Neural cell (in vitro differentiated cells): ENCODE results near the gene AURKA. TPM values are rescaled to one million over a fixed set of nuclear protein-coding genes. Genes with fewer than 3 reads are reported as not detected.

Experiments used
- H2AFZ ChIP-seq: fragments of 200-600, 300-800 bp; sonication (generic), shearing (Covaris generic); 2 replicates; pipeline ENCODE4 v1.6.0; 2014; ENCODE audit warnings: low read depth, mild to moderate bottlenecking, antibody characterized with exemption, low read length, moderate library complexity
- H3F3A ChIP-seq: fragments of 200-600 bp; shearing (Covaris generic); 2 replicates; pipeline ENCODE4 v1.6.1; 2016; ENCODE audit warnings: mild to moderate bottlenecking, moderate library complexity, mixed read lengths, antibody characterized with exemption, low read length; ENCODE audit not compliant: insufficient read depth, poor library complexity, severe bottlenecking
- H3K27ac ChIP-seq: fragments of 200-600, 300-800 bp; sonication (generic), shearing (Covaris generic); 2 replicates; pipeline ENCODE4 v1.5.1; 2014; ENCODE audit warnings: mild to moderate bottlenecking, low read length, moderate library complexity
- H3K27me3 ChIP-seq: fragments of 300-800, 200-600 bp; sonication (generic), shearing (Covaris generic); 2 replicates; pipeline ENCODE4 v1.6.0; 2014; ENCODE audit warnings: mild to moderate bottlenecking, low read depth, low read length, moderate library complexity; ENCODE audit not compliant: insufficient read depth
- H3K36me3 ChIP-seq: fragments of 300-800, 200-600 bp; sonication (generic), shearing (Covaris generic); 2 replicates; pipeline ENCODE4 v1.5.1; 2014; ENCODE audit warnings: mild to moderate bottlenecking, antibody characterized with exemption, low read length, moderate library complexity; ENCODE audit not compliant: insufficient read depth
- H3K4me2 ChIP-seq: fragments of 300-800, 200-600 bp; sonication (generic), shearing (Covaris generic); 2 replicates; pipeline ENCODE4 v1.6.0; 2014; ENCODE audit warnings: mild to moderate bottlenecking, low read length
- H3K4me3 ChIP-seq: fragments of 300-800, 200-600 bp; sonication (generic), shearing (Covaris generic); 2 replicates; pipeline ENCODE4 v1.5.1; 2014; ENCODE audit warnings: mild to moderate bottlenecking, low read length, moderate library complexity
- H3K79me2 ChIP-seq: fragments of 200-600 bp; shearing (Covaris generic); replicated peaks from 2 replicates; pipeline ENCODE4 v1.6.0; 2014; ENCODE audit warnings: mild to moderate bottlenecking, low read length, moderate library complexity; ENCODE audit not compliant: insufficient read depth
- H3K9ac ChIP-seq: fragments of 300-800, 200-600 bp; sonication (generic), shearing (Covaris generic); 2 replicates; pipeline ENCODE4 v1.6.1; 2016; ENCODE audit warnings: mild to moderate bottlenecking, low read length, mixed read lengths
- H3K9me2 ChIP-seq: fragments of 200-600 bp; shearing (Covaris generic); 2 replicates; pipeline ENCODE4 v1.6.1; 2016; ENCODE audit warnings: mild to moderate bottlenecking, low read length, mixed read lengths; ENCODE audit not compliant: insufficient read depth
- H3K9me3 ChIP-seq: fragments of 200-600, 300-800 bp; sonication (generic), shearing (Covaris generic); 2 replicates; pipeline ENCODE4 v1.6.1; 2016; ENCODE audit warnings: mild to moderate bottlenecking, mixed run types, low read length, moderate library complexity, mixed read lengths
- H4K20me1 ChIP-seq: fragments of 200-600 bp; shearing (Covaris generic); 2 replicates; pipeline ENCODE4 v1.6.1; 2016; ENCODE audit warnings: mild to moderate bottlenecking, mixed run types; ENCODE audit not compliant: insufficient read depth
- CTCF ChIP-seq: fragments of 450-650 bp; IDR thresholded peaks from 2 replicates; pipeline ENCODE4 v1.5.1; 2014; ENCODE audit warnings: antibody characterized with exemption, mild to moderate bottlenecking, moderate library complexity; ENCODE audit not compliant: poor library complexity, severe bottlenecking
- EP300 ChIP-seq: fragments of 450-650 bp; conservative IDR thresholded peaks from 2 replicates; pipeline ENCODE4 v1.6.1; 2014; ENCODE audit warnings: antibody characterized with exemption, mild to moderate bottlenecking, moderate library complexity; ENCODE audit not compliant: poor library complexity, severe bottlenecking
- EZH2 ChIP-seq: fragments of 200-600, 300-800 bp; shearing (Covaris generic), sonication (generic); IDR thresholded peaks from 2 replicates; pipeline ENCODE4 v1.6.1; 2014; ENCODE audit warnings: antibody characterized with exemption, low read length, borderline replicate concordance, mild to moderate bottlenecking; ENCODE audit not compliant: insufficient read depth, poor library complexity, severe bottlenecking
- MXI1 ChIP-seq: fragments of 450-650 bp; conservative IDR thresholded peaks from 2 replicates; pipeline ENCODE4 v1.6.1; 2014; ENCODE audit warnings: antibody characterized with exemption, mild to moderate bottlenecking; ENCODE audit not compliant: poor library complexity, severe bottlenecking
- POLR2AphosphoS5 ChIP-seq: IDR thresholded peaks from 2 replicates; pipeline ENCODE4 v1.6.1; 2012
- RAD21 ChIP-seq: fragments of 450-650 bp; conservative IDR thresholded peaks from 2 replicates; pipeline ENCODE4 v1.6.1; 2014; ENCODE audit warnings: antibody characterized with exemption, mild to moderate bottlenecking, moderate library complexity
- REST ChIP-seq: IDR thresholded peaks from 2 replicates; pipeline ENCODE4 v1.6.1; 2012; ENCODE audit warnings: borderline replicate concordance
- SMC3 ChIP-seq: fragments of 450-650 bp; conservative IDR thresholded peaks from 2 replicates; pipeline ENCODE4 v1.6.1; 2014; ENCODE audit warnings: antibody characterized with exemption, mild to moderate bottlenecking, moderate library complexity; ENCODE audit not compliant: poor library complexity
- TAF1 ChIP-seq: IDR thresholded peaks from 2 replicates; pipeline ENCODE4 v1.6.1; 2012; ENCODE audit warnings: low read depth
- polyA plus RNA-seq: library from polyadenylated mRNA; depleted of rRNA; stranded (reverse); fragments of >200 nt; gene quantifications from 2 replicates; pipeline ENCODE4 v1.2.3, GENCODE V29; 2014

Gene AURKA
- polyA plus RNA-seq, 1 donor from 2014 or later = 2.5 TPM

DNA sequence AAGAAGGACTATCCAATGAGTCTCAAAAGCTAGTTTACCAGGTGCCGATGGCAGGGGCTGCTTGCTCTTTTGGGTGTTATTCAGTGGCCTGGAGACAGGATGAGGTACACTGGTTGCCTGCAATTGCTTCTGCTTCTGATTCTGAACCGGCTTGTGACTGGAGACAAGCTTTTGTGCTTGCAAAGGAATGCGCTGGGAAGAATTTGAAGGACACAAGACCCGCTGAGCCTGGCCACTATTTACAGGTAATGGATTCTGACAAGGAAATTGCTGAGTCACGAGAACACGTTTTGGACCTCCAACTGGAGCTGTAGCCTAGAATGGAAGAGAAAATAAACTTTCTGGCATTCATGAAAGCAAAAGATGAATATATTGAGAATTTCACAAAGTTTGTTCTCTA is 5.8 kb downstream of the AURKA start:
- Histone ChIP-seq H4K20me1 (no peaks in the 10 kb centered on the region), H3K4me2 (no peak overlapping the region), H3K9ac (no peak overlapping the region), H3K27ac (no peak overlapping the region), H3K36me3 (no peaks in the 10 kb centered on the region), H3K9me2 (no peaks in the 10 kb centered on the region), H3K4me3 (no peak overlapping the region), H3K27me3 (no peaks in the 10 kb centered on the region), H3F3A (no peaks in the 10 kb centered on the region), H3K9me3 (no peaks in the 10 kb centered on the region), H2AFZ (no peak overlapping the region), H3K79me2 (peaks cover 17% of the 10 kb centered on the region)
- TF ChIP-seq EZH2 = no peak
- no peak for TF ChIP-seq EP300

GRCh38 chr20:56385130-56385529 is 6.9 kb downstream of the AURKA start:
- no peaks in the 10 kb centered on the region for H3K27me3 ChIP-seq
- no peak overlapping the region for H3K4me3 ChIP-seq
- no peak overlapping the region for H3K4me2 ChIP-seq
- no peaks in the 10 kb centered on the region for H3K36me3 ChIP-seq
- H2AFZ ChIP-seq = no peak overlapping the region
- no peaks in the 10 kb centered on the region for H3K9me3 ChIP-seq
- no peak for TF ChIP-seq MXI1
- no peak for TF ChIP-seq REST
- no peak for TF ChIP-seq EP300
- no peak for TF ChIP-seq TAF1
- TF ChIP-seq SMC3 = no peak
- TF ChIP-seq POLR2AphosphoS5 = no peak
- TF ChIP-seq CTCF = no peak
- no peak for TF ChIP-seq RAD21
- no peak for TF ChIP-seq EZH2
- peaks cover 8% of the 10 kb centered on the region for H3K79me2 ChIP-seq
- no peaks in the 10 kb centered on the region for H4K20me1 ChIP-seq
- H3K9me2 ChIP-seq = no peaks in the 10 kb centered on the region
- no peak overlapping the region for H3K9ac ChIP-seq
- no peaks in the 10 kb centered on the region for H3F3A ChIP-seq
- H3K27ac ChIP-seq = no peak overlapping the region

DNA sequence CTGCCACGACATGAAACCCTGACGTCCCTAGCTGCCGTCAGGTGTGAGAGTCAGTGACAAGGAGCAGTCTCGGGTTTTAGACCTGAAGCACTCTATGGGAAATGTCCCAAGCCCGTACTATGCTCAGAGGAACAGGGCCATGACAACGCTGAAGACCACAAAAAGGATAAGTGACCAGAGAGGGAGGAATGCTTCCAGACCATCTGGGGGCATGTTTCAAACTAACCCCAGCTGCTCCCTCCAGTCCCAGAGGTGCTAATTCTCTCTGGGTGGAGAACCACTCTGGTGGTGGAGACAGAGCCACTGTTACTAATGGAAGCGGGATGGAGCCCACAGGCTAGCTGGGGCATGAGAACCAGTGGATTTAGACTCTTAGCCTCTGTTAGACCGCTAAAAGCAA is 8.7 kb downstream of the AURKA start:
- Histone ChIP-seq H3K4me3 (no peak overlapping the region), H3K27me3 (no peaks in the 10 kb centered on the region), H3K9ac (no peak overlapping the region), H3K36me3 (no peaks in the 10 kb centered on the region), H3K79me2 (peaks cover 4% of the 10 kb centered on the region), H3K27ac (no peak overlapping the region), H3K9me3 (no peaks in the 10 kb centered on the region), H2AFZ (no peak overlapping the region), H3K9me2 (no peaks in the 10 kb centered on the region), H3F3A (no peaks in the 10 kb centered on the region), H3K4me2 (no peak overlapping the region), H4K20me1 (no peaks in the 10 kb centered on the region)
- TF ChIP-seq POLR2AphosphoS5 (no peak), TAF1 (no peak), REST (no peak), CTCF (no peak), SMC3 (no peak), EZH2 (no peak), MXI1 (no peak), EP300 (no peak), RAD21 (no peak)
